ENCODE data around the gene GBP1.
"Not testable (repeated sequence)": the region's sequence is repeated elsewhere in the genome, so short reads cannot be mapped to it uniquely, and the experiment has no call there.

GRCh38 chr1:89029051-89029450, 36.0 kb downstream of the GBP1 start:
- TF ChIP-seq, protein P1, sequence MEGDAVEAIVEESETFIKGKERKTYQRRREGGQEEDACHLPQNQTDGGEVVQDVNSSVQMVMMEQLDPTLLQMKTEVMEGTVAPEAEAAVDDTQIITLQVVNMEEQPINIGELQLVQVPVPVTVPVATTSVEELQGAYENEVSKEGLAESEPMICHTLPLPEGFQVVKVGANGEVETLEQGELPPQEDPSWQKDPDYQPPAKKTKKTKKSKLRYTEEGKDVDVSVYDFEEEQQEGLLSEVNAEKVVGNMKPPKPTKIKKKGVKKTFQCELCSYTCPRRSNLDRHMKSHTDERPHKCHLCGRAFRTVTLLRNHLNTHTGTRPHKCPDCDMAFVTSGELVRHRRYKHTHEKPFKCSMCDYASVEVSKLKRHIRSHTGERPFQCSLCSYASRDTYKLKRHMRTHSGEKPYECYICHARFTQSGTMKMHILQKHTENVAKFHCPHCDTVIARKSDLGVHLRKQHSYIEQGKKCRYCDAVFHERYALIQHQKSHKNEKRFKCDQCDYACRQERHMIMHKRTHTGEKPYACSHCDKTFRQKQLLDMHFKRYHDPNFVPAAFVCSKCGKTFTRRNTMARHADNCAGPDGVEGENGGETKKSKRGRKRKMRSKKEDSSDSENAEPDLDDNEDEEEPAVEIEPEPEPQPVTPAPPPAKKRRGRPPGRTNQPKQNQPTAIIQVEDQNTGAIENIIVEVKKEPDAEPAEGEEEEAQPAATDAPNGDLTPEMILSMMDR (IDR thresholded peaks at IDR 0.05) = not testable (repeated sequence)
- not testable (repeated sequence) for TF ChIP-seq POLR2A (IDR thresholded peaks at IDR 0.05)

Data from upper lobe of left lung (tissue), 4 donors.